ENCODE data around the gene FOXP1.
A peak's percentile ranks its signal among the peaks of the same experiment; 100 is the strongest.

The FOXP1 gene

DNA sequence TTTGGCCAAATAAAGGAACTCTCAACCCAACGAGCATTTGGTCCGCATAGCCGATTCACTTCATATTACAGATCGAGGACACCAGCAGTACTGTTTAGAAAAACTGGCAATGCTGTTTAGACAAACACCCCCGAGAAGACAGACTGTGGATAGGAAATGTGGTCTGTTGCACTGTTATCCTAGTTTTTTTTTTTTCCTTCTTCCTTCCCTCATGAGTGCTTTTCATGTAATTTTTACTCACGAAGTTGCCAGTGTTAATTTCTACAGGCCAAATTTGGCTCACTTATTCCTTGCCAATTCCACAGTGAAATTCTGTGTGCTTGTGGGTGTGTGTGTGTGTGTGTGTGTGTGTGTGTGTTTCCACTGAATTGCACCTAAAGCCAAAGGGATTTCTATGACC is 165.7 kb downstream of the FOXP1 start:
- no peak for DNase-seq

DNA sequence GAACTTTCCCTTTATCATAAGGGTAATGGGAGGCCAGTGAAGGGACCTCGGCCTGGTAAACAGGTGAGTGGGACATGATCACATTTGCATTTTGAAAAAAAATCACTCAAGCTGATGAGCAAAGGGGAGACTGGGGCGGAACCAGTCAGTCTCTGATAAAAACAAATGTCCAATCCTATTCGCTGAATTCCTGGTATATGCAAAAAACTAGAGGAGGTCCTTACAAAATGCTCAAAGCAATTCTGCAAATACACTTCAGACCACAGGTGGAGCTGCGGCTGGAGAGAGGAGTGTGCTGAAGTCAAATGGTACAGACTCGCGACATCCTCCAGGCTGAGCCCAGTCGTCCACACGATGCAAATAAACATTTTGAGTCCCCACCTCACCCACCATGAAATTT is 166.7 kb downstream of the FOXP1 start:
- no peak for DNase-seq

GRCh38 chr3:71415681-71416122 is 167.8 kb downstream of the FOXP1 start:
- no peak for DNase-seq

DNA sequence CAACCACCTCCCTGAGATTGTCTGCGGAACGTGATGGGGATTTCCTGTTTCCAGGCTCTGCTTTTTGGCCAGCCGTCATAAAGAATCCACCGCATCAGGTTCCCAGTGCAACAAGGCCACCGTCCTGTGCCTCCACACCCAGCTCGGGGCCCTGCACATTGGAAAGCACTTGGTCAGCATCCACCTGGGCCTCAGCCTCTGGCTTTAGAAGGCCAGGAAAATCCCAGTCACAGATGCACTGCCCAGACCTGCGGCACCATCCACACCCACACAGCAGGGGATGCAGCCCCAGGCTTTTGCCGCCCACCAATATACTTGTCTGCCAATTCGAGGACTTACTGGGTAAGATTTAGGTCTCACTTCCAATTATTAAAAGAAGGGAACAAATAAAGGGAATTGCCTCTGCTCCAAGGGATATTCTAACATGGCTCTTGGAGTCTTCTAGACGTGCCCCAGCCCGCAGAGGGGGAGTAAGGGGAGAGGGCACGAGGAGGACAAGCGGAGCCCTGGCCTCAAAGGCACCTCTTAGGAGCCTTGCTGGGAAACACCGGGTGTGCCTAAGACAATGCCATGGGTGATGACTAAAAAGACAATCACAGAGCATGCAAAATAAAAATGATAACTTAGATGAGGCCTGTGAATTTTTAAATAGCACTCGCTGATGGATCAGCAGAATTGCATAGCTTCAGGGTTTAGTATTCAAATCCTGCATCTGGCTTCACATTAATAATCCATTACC is 169.2 kb downstream of the FOXP1 start:
- no peak for DNase-seq

GRCh38 chr3:71413572-71413971 is 170.0 kb downstream of the FOXP1 start:
- no peak for DNase-seq

DNA sequence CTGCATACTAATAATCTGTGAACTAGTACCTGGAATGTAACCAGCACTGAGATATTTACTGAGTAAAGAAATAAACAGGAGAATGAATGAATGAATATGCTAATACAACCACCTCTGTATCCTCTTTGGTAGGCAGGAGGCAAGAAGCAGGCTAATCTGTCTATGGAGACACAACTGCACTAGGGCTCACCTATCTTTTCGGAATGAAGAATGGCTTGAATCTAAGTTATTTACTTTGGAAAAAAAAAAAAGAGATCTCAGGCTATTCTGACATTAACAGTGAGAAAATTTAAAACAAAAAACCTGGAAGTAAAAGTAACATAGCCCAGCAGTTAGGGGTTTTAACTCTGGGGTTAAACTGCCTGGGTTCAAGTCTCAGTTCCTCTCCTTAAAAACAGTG is 174.2 kb downstream of the FOXP1 start:
- no peak for DNase-seq

GRCh38 chr3:71408903-71409302 is 174.6 kb downstream of the FOXP1 start:
- DNase-seq: no peak

GRCh38 chr3:71407823-71408222 is 175.7 kb downstream of the FOXP1 start:
- DNase-seq: no peak

GRCh38 chr3:71406972-71407810 is 176.3 kb downstream of the FOXP1 start:
- DNase-seq: no peak

GRCh38 chr3:71402911-71403310 is 180.6 kb downstream of the FOXP1 start:
- no peak for DNase-seq

- no peak for DNase-seq
Observed at GRCh38 chr3:71402280-71402679, 181.2 kb downstream of the FOXP1 start.

DNA sequence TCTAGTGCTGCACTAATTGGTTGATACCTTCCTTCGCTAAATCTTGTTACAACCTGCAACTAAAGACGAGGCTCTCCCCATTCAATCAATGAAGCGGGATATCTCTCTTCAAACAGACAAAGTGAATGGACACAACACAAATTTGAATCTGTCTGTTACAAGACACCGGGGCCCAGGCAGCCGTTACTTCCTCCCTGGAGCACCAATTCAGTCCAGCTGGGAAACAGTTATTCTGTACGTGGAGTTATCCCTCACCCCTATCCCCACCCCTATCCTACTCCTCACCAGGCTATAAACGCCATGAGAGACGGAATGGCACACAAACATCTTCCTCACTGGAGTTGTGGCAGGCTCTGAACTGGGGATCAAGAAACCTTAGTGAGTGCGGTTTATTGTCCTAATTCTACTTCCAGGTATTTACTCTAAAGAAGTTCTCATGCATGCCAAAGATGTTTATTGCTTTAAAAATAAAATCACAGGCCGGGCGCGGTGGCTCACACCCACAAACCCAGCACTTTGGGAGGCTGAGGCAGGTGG is 181.8 kb downstream of the FOXP1 start:
- DNase-seq: no peak

- DNase-seq: no peak
Observed at GRCh38 chr3:71400986-71401451, 182.5 kb downstream of the FOXP1 start.

DNA sequence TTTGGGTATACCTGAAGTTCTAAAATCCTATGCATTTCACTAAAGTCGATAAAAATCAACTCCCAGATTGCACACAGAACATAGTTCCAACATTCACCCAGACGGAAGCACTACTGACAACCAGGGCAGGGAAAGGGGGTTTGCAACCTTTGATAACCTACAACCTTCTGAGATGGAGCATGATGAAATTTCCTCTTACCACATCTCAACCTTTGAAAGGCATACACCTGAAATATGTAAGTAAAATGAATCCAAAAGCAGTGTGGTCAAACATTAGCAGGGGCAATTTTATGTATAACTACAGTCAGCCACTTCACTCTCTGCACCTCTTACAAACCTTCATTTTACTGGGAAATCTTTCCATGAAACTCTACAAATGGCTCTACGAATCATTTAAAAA is 184.1 kb downstream of the FOXP1 start:
- DNase-seq: no peak

DNA sequence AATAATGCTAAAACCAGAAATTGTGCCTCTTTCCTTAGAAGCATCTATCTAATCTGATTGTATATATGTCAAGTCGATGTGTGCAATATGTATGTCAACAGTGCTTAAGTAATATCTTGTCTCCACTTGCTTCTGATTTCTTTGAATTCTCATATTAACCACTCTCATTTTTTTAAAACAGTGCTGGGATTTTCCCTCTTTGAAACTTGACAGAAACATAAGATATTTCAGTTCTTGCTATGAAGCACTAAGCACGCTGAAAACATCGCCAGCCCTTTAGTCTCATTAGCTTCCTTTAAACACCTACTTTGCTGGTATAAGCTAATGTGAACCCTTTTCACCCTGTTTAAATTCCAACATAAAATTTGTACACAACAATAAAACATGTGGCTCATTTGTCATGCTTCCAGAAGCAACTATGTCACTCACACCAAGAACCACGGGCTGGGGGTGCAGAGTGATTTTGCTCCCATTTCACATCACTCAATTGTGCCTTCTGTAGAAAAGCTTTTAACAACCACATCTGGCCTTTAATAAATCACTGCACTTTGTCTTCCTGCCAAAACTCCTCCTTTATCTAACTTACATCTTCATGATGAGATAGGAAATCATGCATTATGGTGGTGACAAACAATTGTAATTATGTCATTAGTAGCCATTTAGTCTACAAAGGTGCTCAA is 185.2 kb downstream of the FOXP1 start:
- DNase-seq: no peak

DNA sequence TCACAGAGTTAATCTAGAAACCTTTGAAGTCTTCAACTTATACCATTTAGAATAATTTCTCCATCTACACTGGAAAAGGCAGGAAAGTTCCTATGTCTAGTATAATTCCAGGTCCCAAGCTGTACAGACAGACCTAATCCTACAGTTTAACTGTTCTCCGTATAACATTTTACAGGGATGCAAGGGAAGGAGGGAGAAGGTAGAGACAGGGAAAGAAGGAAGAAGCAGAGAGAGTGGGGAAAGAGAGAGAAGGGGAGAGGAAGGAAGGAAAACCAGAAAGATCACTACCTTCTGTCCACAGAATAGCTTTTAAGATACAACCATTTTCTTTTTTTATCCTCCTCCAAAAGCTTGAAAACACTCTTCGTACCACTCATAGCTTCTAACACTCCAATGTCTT is 185.8 kb downstream of the FOXP1 start:
- DNase-seq: no peak

DNA sequence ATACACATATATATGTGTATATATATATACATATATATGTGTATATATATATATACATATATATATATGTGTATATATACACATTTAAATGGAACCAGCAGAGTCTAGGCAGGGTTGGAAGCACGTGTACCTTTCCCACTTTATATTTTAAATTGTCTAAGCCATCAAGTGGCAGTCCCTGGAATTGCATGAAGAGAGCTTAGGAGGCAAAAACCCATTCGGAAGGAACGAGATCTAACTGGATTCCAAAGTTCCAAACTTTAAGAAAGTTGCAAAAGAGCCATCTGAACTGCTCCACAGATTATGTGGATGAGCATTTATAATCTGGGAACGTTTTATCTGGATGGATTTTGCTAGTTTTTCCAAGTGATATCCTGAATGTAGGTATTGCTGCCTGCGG is 186.5 kb downstream of the FOXP1 start:
- DNase-seq: peak; percentile 22

DNA sequence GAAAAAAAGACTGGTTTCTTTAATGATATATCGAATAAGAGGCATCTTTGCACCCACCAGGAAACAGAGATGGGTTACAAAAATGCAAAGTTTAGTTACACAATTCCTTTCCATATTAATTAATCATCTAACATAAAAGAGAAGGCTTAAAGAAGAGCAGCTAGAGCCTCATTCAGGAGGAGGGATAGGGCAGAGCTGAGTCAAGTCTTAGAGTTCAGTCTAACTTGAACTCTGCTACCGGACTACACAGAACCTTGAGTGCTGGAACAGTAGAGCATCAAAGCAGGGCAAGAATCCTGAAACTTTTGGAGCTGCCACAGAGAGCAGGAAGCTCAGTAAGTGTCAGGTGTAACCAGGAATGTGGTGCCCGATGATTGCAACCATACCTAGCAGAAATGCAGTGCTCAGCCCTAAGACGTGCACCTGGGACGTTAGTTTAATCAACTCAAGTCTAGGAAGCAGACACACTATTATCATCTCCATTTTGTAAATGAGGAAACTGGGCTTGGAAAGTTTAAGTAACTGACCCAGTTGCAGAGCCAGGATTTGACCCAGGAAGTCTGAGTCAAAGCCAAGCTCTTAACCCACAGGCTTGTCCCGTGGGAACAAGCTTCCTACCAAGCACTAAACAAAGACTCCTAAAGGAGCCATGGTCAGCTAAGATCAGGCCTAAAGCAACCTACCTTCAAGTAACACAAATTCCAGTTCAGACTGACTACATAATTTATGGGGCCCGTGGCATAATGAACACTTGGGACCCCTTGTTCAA is 187.4 kb downstream of the FOXP1 start:
- peak; percentile 46 for DNase-seq

GRCh38 chr3:71395470-71395869 is 188.1 kb downstream of the FOXP1 start:
- no peak for DNase-seq

- DNase-seq: no peak
Observed at GRCh38 chr3:71393745-71394144, 189.8 kb downstream of the FOXP1 start.

DNA sequence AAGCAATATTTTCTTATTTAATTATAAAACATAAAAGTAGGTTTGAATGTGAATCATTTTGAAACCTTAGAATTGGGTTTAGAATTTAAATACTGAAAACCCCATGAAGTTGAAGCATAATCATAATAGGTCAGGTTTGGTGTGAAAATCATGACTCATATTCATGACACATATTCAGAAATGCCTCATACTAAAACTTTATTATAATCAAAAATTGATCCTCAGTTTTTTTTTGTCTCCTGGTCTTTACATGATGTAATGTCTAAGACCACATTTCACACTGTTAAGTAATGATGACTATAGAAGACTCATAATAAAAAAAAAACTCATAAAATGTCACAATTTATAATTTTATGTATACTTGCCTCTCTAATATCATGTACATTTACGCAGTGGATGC is 190.4 kb downstream of the FOXP1 start:
- DNase-seq: no peak

DNA sequence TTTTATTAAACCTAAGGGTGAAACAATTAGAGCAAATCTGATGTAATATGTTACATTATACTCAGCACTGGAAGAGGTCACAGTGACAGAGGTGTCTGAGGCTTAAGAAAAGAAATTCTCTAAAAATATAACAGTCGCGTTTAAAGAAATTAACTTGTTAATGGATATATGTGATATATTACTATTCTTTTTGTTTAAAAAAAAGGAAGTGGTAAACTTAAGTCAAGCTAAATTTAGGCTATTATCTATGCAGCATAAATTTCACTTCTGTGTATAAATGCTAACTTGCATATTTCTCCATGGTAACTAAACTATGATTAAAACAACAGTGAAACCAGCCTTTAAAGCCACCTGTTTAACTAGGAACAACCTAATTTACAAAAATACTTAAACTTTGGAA is 191.3 kb downstream of the FOXP1 start:
- no peak for DNase-seq

- no peak for DNase-seq
Observed at GRCh38 chr3:71391361-71391760, 192.2 kb downstream of the FOXP1 start.
